Kidney epithelial cell (primary cell): ENCODE measurements around the gene WDR7. TPM values are rescaled to one million over a fixed set of nuclear protein-coding genes. Genes with fewer than 3 reads are reported as not detected.

Source experiments
- DNase-seq: peaks from one replicate; pipeline ENCODE4 v3.0.0-alpha.2; 2010; ENCODE audit warnings: low read depth
- H3K27me3 ChIP-seq: 2 replicates; pipeline ENCODE4 v1.6.0; 2011; ENCODE audit warnings: low read length; ENCODE audit not compliant: control insufficient read depth, insufficient read depth
- H3K36me3 ChIP-seq: 2 replicates; pipeline ENCODE4 v1.5.1; 2011; ENCODE audit warnings: low read length; ENCODE audit not compliant: control insufficient read depth, insufficient read depth
- H3K4me3 ChIP-seq: 2 replicates; pipeline ENCODE4 v1.5.1; 2011; ENCODE audit warnings: low read depth, mild to moderate bottlenecking, control low read depth, low read length
- total RNA-seq: library from RNA; depleted of rRNA; stranded (reverse); fragments of >200 nt; gene quantifications from 2 replicates; pipeline ENCODE4 v1.2.3, GENCODE V29; 2015
- TF ChIP-seq, protein P1 (sequence below): IDR thresholded peaks from 2 replicates; pipeline ENCODE4 v1.5.1; 2011; ENCODE audit warnings: mild to moderate bottlenecking, moderate library complexity, low read length, control low read depth, inconsistent platforms; ENCODE audit not compliant: insufficient read depth, poor library complexity, severe bottlenecking

WDR7 gene
- total RNA-seq, 1 donor from 2014 or later = 8.7 TPM

DNA sequence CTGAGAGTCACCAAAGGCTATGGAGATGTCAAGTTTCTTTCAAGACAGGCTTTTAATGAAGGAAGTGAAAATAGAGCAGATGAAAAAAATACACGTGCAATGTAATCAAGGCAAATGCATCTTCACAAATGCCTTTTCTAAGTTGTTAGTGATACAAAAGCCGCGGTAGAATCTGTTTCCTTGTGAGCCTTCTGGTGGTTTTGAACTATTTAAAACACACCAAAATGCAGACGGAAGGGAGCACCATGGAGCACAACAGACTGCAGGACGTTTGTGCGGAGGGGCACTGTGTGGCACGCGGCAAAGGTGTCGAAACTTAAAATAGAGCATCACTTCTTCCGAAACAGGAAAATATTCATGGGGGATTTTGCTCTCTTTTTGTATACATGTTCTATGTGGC lies 430.7 kb downstream of the WDR7 start:
- Histone ChIP-seq H3K27me3 (no peaks in the 10 kb centered on the region), H3K4me3 (no peak overlapping the region), H3K36me3 (no peaks in the 10 kb centered on the region)
- TF ChIP-seq, protein P1, sequence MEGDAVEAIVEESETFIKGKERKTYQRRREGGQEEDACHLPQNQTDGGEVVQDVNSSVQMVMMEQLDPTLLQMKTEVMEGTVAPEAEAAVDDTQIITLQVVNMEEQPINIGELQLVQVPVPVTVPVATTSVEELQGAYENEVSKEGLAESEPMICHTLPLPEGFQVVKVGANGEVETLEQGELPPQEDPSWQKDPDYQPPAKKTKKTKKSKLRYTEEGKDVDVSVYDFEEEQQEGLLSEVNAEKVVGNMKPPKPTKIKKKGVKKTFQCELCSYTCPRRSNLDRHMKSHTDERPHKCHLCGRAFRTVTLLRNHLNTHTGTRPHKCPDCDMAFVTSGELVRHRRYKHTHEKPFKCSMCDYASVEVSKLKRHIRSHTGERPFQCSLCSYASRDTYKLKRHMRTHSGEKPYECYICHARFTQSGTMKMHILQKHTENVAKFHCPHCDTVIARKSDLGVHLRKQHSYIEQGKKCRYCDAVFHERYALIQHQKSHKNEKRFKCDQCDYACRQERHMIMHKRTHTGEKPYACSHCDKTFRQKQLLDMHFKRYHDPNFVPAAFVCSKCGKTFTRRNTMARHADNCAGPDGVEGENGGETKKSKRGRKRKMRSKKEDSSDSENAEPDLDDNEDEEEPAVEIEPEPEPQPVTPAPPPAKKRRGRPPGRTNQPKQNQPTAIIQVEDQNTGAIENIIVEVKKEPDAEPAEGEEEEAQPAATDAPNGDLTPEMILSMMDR = no peak
- no peak for DNase-seq

DNA sequence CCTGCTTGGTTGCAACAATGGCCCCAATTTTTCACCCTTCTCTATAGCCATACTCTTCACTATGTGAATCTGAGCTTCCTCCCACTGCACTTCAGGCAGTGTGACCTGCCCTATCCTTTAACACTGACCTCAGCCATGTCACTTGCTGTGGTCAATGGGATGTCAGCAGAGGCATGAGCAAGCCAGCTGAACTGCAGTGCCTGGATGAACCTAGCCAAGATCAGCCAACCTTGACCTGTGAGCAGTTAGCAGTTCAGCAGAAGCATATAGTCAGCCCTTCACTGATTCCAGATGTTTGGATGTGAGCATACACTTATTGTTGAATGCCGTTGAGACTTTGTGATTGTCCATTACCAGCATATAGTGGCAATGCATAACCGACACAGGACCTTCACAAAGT lies 432.3 kb downstream of the WDR7 start:
- no peak overlapping the region for H3K4me3 ChIP-seq
- no peaks in the 10 kb centered on the region for H3K36me3 ChIP-seq
- TF ChIP-seq, protein P1 = no peak
- DNase-seq = no peak
- H3K27me3 ChIP-seq = no peaks in the 10 kb centered on the region

DNA sequence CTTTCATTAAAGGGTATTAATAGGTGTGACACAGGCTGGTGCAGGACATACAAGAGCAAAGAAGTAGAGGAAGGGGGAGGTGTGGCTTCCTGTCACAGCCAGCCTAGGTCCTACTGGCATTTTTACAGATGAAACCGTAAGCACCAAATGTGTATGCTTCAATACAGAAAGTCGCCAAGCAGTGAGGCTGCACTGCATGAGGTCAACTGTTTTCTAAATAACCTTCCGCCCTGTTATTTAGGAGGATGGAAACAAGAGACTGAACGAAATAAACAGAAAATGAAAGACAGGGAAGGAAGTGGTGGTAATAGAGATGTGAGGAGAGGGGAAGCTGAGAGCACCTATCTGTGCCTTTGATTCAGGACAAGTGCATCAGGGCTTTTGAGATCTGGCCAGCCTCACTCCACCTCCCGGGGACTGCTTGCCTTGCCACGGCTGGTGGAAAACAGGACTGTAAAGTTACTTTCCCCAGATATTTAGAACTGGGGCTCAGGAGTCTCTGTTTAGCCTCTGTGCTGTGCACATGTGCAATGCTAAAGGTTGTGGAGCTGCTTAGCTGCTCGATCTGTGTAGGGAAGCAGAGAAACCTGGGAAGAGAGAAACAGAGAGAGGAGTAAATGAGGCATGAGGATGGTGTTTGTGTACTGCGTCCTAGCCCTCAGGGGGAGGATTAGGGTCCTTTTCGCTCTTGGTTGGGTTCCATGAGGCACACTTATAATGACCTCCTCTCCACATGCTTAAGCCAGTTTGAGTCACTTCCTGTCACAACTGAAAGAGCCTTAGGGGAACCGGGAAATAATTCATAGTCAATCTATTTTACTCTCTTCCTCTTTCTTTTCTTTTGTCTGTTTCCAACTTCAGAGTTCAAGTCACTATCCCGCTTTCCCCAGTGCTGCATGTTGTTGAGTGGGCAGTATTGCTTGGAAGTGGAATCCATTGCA lies 433.4 kb downstream of the WDR7 start:
- Histone ChIP-seq H3K27me3 (no peaks in the 10 kb centered on the region), H3K4me3 (no peak overlapping the region), H3K36me3 (no peaks in the 10 kb centered on the region)
- TF ChIP-seq, protein P1 = no peak
- no peak for DNase-seq

DNA sequence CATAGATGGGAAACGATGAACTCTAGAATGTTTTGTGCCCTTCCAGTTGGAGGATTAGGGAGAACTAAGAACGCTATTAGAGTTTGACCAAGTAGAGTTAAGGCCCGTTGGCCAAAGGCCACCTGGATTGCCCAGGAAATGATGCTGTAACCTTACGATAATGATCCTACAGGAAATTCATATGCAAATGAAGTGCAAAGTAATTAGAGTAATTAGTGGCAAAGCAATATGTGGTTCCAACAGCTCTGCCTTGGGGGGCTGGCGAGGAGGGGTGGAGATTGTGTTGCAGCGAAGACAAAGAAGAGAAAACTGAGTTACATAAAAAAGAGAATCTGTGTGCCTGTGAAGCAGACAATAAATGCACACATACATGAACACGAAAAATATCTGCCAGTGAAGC lies 434.2 kb downstream of the WDR7 start:
- Histone ChIP-seq H3K4me3 (no peak overlapping the region), H3K27me3 (no peaks in the 10 kb centered on the region), H3K36me3 (no peaks in the 10 kb centered on the region)
- no peak for DNase-seq
- TF ChIP-seq, protein P1 = no peak

DNA sequence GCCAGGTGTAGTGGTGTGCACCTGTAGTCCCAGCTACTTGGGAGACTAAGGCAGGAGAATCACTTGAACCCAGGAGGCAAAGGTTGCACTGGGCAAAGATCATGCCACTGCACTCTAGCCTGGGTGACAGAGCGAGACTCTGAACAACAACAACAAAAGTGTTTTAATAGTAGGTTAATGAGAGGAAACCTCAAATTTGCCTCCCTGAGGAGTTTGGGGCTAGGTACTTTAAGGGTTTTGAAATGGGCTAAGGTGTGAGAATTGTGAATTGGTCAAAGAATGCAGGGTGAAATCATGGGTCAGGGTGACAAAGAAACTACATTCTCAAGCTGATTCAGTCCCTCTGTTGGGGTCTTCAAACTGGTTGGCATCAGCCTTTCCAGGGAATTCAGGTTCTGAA lies 435.0 kb downstream of the WDR7 start:
- no peaks in the 10 kb centered on the region for H3K27me3 ChIP-seq
- no peak for DNase-seq

More for the DNA sequence above, 435.0 kb downstream of the WDR7 start:
- TF ChIP-seq, protein P1 = no peak
- no peak overlapping the region for H3K4me3 ChIP-seq
- H3K36me3 ChIP-seq = no peaks in the 10 kb centered on the region

Other genes starting within 250 kb of the WDR7 start
- gene TXNL1, start 12.8 kb upstream of the WDR7 start, total RNA-seq = 73.7 and 76.1 TPM in 2 replicates